Lung (tissue), 13 donors: Measurements from ENCODE around the gene CISD3. TPM values are rescaled to one million over a fixed set of nuclear protein-coding genes. Genes with fewer than 3 reads are reported as not detected.

Experiments used
- ATAC-seq: fragments of 200-7000 bp; cut with Tn5 transposase; one replicate; pipeline ENCODE4 v1.9.1; 2020; ENCODE audit warnings: moderate number of reproducible peaks; ENCODE audit not compliant: insufficient read depth, low FRiP score
- DNase-seq, 3 donors: peaks; one replicate each; pipeline ENCODE4 v3.0.0-alpha.2; 2013 to 2017
- H3K27ac ChIP-seq, 2 donors: one replicate each; pipeline ENCODE4 v1.5.1; 2013; ENCODE audit warnings: mild to moderate bottlenecking in 2 of 2, moderate library complexity in 2 of 2, control low read depth in 1 of 2, inconsistent platforms in 1 of 2, low read depth in 1 of 2, low read length in 1 of 2
- H3K27me3 ChIP-seq, 3 donors: one replicate each; pipeline ENCODE4 v1.5.1; 2013; ENCODE audit warnings: low read length in 2 of 3; ENCODE audit not compliant: control insufficient read depth in 3 of 3, insufficient read depth in 3 of 3
- H3K36me3 ChIP-seq, 4 donors: one replicate each; pipeline ENCODE4 v1.5.1; 2013; ENCODE audit warnings: low read length in 4 of 4, mild to moderate bottlenecking in 1 of 4, moderate library complexity in 1 of 4; ENCODE audit not compliant: control insufficient read depth in 4 of 4, insufficient read depth in 4 of 4
- H3K4me1 ChIP-seq, 5 donors: one replicate each; pipeline ENCODE4 v1.5.1; 2013; ENCODE audit warnings: low read length in 5 of 5, mild to moderate bottlenecking in 2 of 5, moderate library complexity in 1 of 5; ENCODE audit not compliant: control insufficient read depth in 5 of 5, insufficient read depth in 5 of 5
- H3K4me3 ChIP-seq: one replicate; pipeline ENCODE4 v1.5.1; 2013; ENCODE audit warnings: mild to moderate bottlenecking, control low read depth, moderate library complexity
- H3K9ac ChIP-seq, 2 donors: one replicate each; pipeline ENCODE4 v1.5.1; 2013; ENCODE audit warnings: low read length in 2 of 2, control low read depth in 1 of 2; ENCODE audit not compliant: insufficient read depth in 1 of 2
- H3K9me3 ChIP-seq, 4 donors: one replicate each; pipeline ENCODE4 v1.5.1; 2013; ENCODE audit warnings: low read length in 3 of 4, mild to moderate bottlenecking in 1 of 4, moderate library complexity in 1 of 4; ENCODE audit not compliant: control insufficient read depth in 4 of 4, insufficient read depth in 3 of 4
- CTCF ChIP-seq: IDR thresholded peaks from 2 replicates; pipeline ENCODE4 v1.5.1; 2012; ENCODE audit warnings: mild to moderate bottlenecking; ENCODE audit errors: control extremely low read depth, extremely low read depth
- whole genome bisulfite sequencing, 2 donors: extraction: QIAGEN DNeasy Blood & Tissue Kit; methylation state at CpG; one replicate each; pipeline ENCODE4 v1.1.7; 2013; 5-methylcytosine and 5-hydroxymethylcytosine counted together
- polyA plus RNA-seq, 2 donors: library from polyadenylated mRNA; stranded (reverse); fragments of 200-250 nt; gene quantifications; one replicate each; pipeline ENCODE4 v1.2.1, GENCODE V29; 2013
- small RNA-seq: library from RNA; depleted of rRNA; stranded (forward); fragments of <200 nt; gene quantifications from one replicate; pipeline ENCODE3, GENCODE V24; 2014; ENCODE audit warnings: low replicate concordance
- total RNA-seq, 2 donors: library from RNA; depleted of rRNA in 1 of 2; stranded (reverse); fragments of >200 nt in 1 of 2; gene quantifications; one replicate each; pipeline ENCODE4 v1.2.1, GENCODE V29; 2014 to 2021
- donor health status: control.
- donor health status: control.
- donor health status: Bipolar disorder and iron deficiency.
- donor health status: healthy.
- donor health status: DM: yes; HTN: yes; CAD: no.

The CISD3 gene
- total and polyA plus RNA-seq, 4 donors = 2.4 to 49.7 (median 38.0) TPM

DNA sequence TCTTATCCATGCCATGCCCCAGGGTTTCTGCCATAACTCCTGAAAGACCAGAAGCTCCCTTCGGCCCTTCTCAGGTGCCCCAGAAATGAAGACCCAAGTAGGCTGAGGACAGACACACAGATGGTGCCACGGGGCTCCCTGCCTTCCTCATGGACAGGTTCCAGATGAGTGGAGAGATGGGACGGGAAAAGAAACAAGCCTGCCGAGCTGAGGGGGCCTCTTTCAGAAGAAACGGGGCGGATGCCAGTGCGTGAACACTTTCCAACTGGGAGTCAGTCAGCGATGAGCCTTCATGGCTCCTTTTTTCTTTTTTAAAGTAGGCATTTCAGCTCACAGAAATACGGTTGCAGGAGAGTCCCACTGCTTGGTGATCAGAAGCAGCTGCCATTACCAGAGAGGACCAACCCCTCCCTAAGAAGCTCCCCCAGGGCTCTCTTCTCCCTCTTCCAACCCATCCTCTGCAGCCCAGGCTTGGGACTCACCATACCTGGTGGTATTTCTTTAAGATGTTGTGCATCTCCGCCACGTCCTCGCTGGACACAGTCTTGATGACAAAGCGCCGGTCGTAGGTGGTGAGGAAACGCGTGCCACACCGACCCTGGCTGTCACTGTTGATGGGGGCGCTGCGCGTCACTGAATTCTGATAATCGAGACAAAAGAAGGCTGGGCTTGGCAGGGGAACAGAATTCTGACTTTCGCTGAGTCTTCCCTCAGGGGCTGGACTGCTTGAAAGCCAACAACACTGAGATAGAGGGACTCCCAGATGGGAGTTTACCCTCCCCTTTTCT, 50.0 kb downstream of the CISD3 start:
- H3K27ac ChIP-seq = no peak overlapping the region
- H3K4me1 ChIP-seq = peaks cover 0 to 2% (median 0%) of the 10 kb centered on the region in 5 donors
- no peaks in the 10 kb centered on the region for H3K27me3 ChIP-seq
- H3K9me3 ChIP-seq = no peaks in the 10 kb centered on the region
- no peak for DNase-seq
- ATAC-seq = no peak
- no peak for TF ChIP-seq CTCF
- WGBS, 2 donors = 93 to 94% methylated on average over 23 of the region's 23 CpGs
- H3K36me3 ChIP-seq = peaks cover 45 to 76% (median 64%) of the 10 kb centered on the region in 4 donors
- H3K4me3 ChIP-seq = no peak overlapping the region
- no peak overlapping the region for H3K9ac ChIP-seq

DNA sequence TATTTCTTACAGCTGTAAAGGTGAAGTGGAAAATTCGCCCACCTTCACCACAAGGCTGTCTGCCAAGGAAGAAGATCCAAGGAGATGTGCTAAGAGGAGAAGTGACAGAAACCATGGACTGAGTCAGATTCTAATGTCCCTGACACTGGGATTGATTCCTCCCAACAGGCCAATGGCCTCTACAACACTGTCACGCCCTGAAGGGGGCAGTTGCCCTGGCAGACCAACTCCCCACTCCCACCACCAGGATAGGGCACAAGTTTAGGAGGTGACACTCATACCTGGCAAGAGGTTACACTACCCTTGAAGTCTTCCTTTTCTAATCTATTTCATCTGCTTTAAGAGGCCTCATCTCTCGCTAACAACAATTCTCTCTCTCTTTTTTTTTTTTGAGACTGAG, 53.1 kb downstream of the CISD3 start:
- Histone ChIP-seq H3K27me3 (no peaks in the 10 kb centered on the region), H3K9ac (no peak overlapping the region), H3K4me1 (peaks cover 0 to 2% (median 0%) of the 10 kb centered on the region in 5 donors), H3K9me3 (no peaks in the 10 kb centered on the region), H3K36me3 (peaks cover 34 to 73% (median 59%) of the 10 kb centered on the region in 4 donors), H3K27ac (no peak overlapping the region), H3K4me3 (no peak overlapping the region)
- DNase-seq (no peak), ATAC-seq (no peak)
- no peak for TF ChIP-seq CTCF
- 89 to 94% methylated on average over 3 of the region's 3 CpGs for WGBS, 2 donors

Small RNAs within 50 kb of the gene (small RNA-seq; reads per million reads assigned to genes)
- gene MIR4726 (0.10 reads per million), gene MIR4734 (not detected), gene RNA5SP440 (not detected), gene RNU6-866P (not detected)

Other genes starting within 250 kb of the CISD3 start
- 10 to 100 TPM in 1 of 2 donors, 1 to 10 TPM in 1; 2.4 to 15.0 TPM for gene SRCIN1, start 124.4 kb upstream of the CISD3 start, total RNA-seq
- gene SRCIN1, start 124.4 kb upstream of the CISD3 start, polyA plus RNA-seq = 1 to 10 TPM; 1.5 to 2.5 TPM
- 1 to 10 TPM in 1 of 2 donors, under 1 TPM in 1; 0.40 to 2.8 TPM for gene EPOP, start 55.4 kb upstream of the CISD3 start, total RNA-seq
- gene EPOP, start 55.4 kb upstream of the CISD3 start, polyA plus RNA-seq = 1 to 10 TPM; 1.6 to 2.8 TPM
- 100 to 1,000 TPM in 1 of 2 donors, 10 to 100 TPM in 1; 70.1 to 108 TPM for gene MLLT6, start 25.1 kb upstream of the CISD3 start, total RNA-seq
- gene MLLT6, start 25.1 kb upstream of the CISD3 start, polyA plus RNA-seq = 10 to 100 TPM; 64.0 to 70.6 TPM
- gene PCGF2, start 18.0 kb downstream of the CISD3 start, total RNA-seq = 10 to 100 TPM; 29.2 to 43.3 TPM
- 10 to 100 TPM; 17.1 to 61.4 TPM for gene PCGF2, start 18.0 kb downstream of the CISD3 start, polyA plus RNA-seq
- 100 to 1,000 TPM in 1 of 2 donors, 10 to 100 TPM in 1; 81.3 to 175 TPM for gene PSMB3, start 22.4 kb downstream of the CISD3 start, total RNA-seq
- 100 to 1,000 TPM; 293 to 374 TPM for gene PSMB3, start 22.4 kb downstream of the CISD3 start, polyA plus RNA-seq
- 10 to 100 TPM; 42.1 to 42.3 TPM for gene PIP4K2B, start 69.2 kb downstream of the CISD3 start, total RNA-seq
- 10 to 100 TPM; 16.1 to 16.3 TPM for gene PIP4K2B, start 69.2 kb downstream of the CISD3 start, polyA plus RNA-seq
- 10 to 100 TPM; 21.2 TPM for gene CWC25, start 95.0 kb downstream of the CISD3 start, total RNA-seq
- gene CWC25, start 95.0 kb downstream of the CISD3 start, polyA plus RNA-seq = 10 to 100 TPM; 20.1 to 21.4 TPM
- gene RPL23, start 123.4 kb downstream of the CISD3 start, total RNA-seq = 1,000 to 10,000 TPM in 1 of 2 donors, 100 to 1,000 TPM in 1; 989 to 1,269 TPM
- 1,000 to 10,000 TPM; 2,276 to 4,467 TPM for gene RPL23, start 123.4 kb downstream of the CISD3 start, polyA plus RNA-seq
- 100 to 1,000 TPM in 1 of 2 donors, 10 to 100 TPM in 1; 78.8 to 140 TPM for gene LASP1, start 139.7 kb downstream of the CISD3 start, total RNA-seq
- gene LASP1, start 139.7 kb downstream of the CISD3 start, polyA plus RNA-seq = 10 to 100 TPM; 65.5 to 85.1 TPM
- not detected for gene FBXO47, start 237.1 kb downstream of the CISD3 start, total RNA-seq
- not detected for gene FBXO47, start 237.1 kb downstream of the CISD3 start, polyA plus RNA-seq